HepG2 (cell line): ENCODE results near the gene HYAL2. TPM values are rescaled to one million over a fixed set of nuclear protein-coding genes. Genes with fewer than 3 reads are reported as not detected.

Experiments used
- GFI1 ChIP-seq: sonication (generic); formaldehyde crosslinking; IDR thresholded peaks from 2 replicates; pipeline ENCODE4 v1.5.0; 2020; ENCODE audit warnings: missing genetic modification reagents, mild to moderate bottlenecking, borderline replicate concordance
- HCFC1 ChIP-seq: fragments of 150-350 bp; IDR thresholded peaks from 2 replicates; pipeline ENCODE4 v1.6.1; 2014; ENCODE audit warnings: low read depth, low read length
- MEIS2 ChIP-seq: sonication (generic); formaldehyde crosslinking; IDR thresholded peaks from 2 replicates; pipeline ENCODE4 v1.9.0; 2021; ENCODE audit warnings: mild to moderate bottlenecking, missing genetic modification reagents
- NFAT5 ChIP-seq: sonication (generic); formaldehyde crosslinking; IDR thresholded peaks from 2 replicates; pipeline ENCODE4 v1.4.0; 2020; ENCODE audit warnings: missing genetic modification reagents
- NR2C2 ChIP-seq: sonication (generic); formaldehyde crosslinking; IDR thresholded peaks from 2 replicates; pipeline ENCODE4 v1.4.0; 2020; ENCODE audit warnings: missing genetic modification reagents, mild to moderate bottlenecking, moderate library complexity, borderline replicate concordance
- PBX2 ChIP-seq: IDR thresholded peaks from 2 replicates; pipeline ENCODE4 v1.6.1; 2016; ENCODE audit warnings: control low read depth
- RFXAP ChIP-seq: sonication (generic); formaldehyde crosslinking; IDR thresholded peaks from 2 replicates; pipeline ENCODE4 v1.4.0; 2020; ENCODE audit warnings: missing genetic modification reagents, borderline replicate concordance
- TBP ChIP-seq: sonication (generic); formaldehyde crosslinking; IDR thresholded peaks from 2 replicates; pipeline ENCODE4 v1.5.0; 2020; ENCODE audit warnings: missing genetic modification reagents
- THYN1 ChIP-seq: sonication (generic); formaldehyde crosslinking; IDR thresholded peaks from 2 replicates; pipeline ENCODE4 v1.8.1; 2023; ENCODE audit warnings: low read depth, mild to moderate bottlenecking, moderate library complexity, missing genetic modification reagents, borderline replicate concordance
- WIZ ChIP-seq: sonication (generic); formaldehyde crosslinking; IDR thresholded peaks from 2 replicates; pipeline ENCODE4 v1.5.1; 2020; ENCODE audit warnings: mild to moderate bottlenecking, missing genetic modification reagents
- ZBTB34 ChIP-seq: sonication (generic); formaldehyde crosslinking; IDR thresholded peaks from 2 replicates; pipeline ENCODE4 v1.8.0; 2022; ENCODE audit warnings: mild to moderate bottlenecking, missing genetic modification reagents
- ZNF432 ChIP-seq: sonication (generic); formaldehyde crosslinking; IDR thresholded peaks from 2 replicates; pipeline ENCODE4 v1.5.0; 2020; ENCODE audit warnings: missing genetic modification reagents, mild to moderate bottlenecking, borderline replicate concordance
- ZNF543 ChIP-seq: sonication (generic); formaldehyde crosslinking; IDR thresholded peaks from 2 replicates; pipeline ENCODE4 v1.4.0; 2020; ENCODE audit warnings: mild to moderate bottlenecking, missing genetic modification reagents
- ZNF703 ChIP-seq: sonication (generic); formaldehyde crosslinking; IDR thresholded peaks from 2 replicates; pipeline ENCODE4 v1.5.1; 2020; ENCODE audit warnings: missing genetic modification reagents, mild to moderate bottlenecking, moderate library complexity, borderline replicate concordance
- ZSCAN31 ChIP-seq: sonication (generic); formaldehyde crosslinking; IDR thresholded peaks from 2 replicates; pipeline ENCODE4 v1.5.0; 2020; ENCODE audit warnings: low read depth, mild to moderate bottlenecking, missing genetic modification reagents
- polyA plus RNA-seq, 8 experiments: library from polyadenylated mRNA; depleted of rRNA in 3 of 8; stranded (reverse) in 7 of 8; unstranded in 1 of 8; fragments of >200 nt; fragmentation: Illumina TruSeq in 4 of 8; extraction: Trizol in 4 of 8; gene quantifications; 2 replicates each; pipeline versions ENCODE4 v1.2.1 to v1.2.3, GENCODE V29; 2011 to 2016; ENCODE audit warnings: low read depth in 4 of 8, missing spikeins in 1 of 8, mixed read lengths in 1 of 8; ENCODE audit not compliant: insufficient read depth in 1 of 8
- total RNA-seq, 5 experiments: library from RNA; depleted of rRNA; stranded (reverse); fragments of >200 nt; fragmentation: Illumina TruSeq; extraction: Trizol; gene quantifications; 2 replicates each; pipeline ENCODE4 v1.2.3, GENCODE V29; 2016; ENCODE audit warnings: low read depth in 1 of 5

The HYAL2 gene
- total and polyA plus RNA-seq, 2 of the 13 experiments (the other 11 are each of a cell fraction or from before 2014, with no cell fraction given): 76.2 to 102 TPM

- TF ChIP-seq ZNF703: no peak
- TF ChIP-seq NFAT5 (CRISPR knock-in tag): no peak
- TF ChIP-seq GFI1 (CRISPR knock-in tag): no peak
- TF ChIP-seq HCFC1: peak; percentile 100
- TF ChIP-seq PBX2: no peak
- no peak; the same call in 1 of the 2 replicates for TF ChIP-seq WIZ
- TF ChIP-seq TBP (CRISPR knock-in tag): peak; percentile 99; the same call in 1 of the 2 replicates
- peak; percentile 45; the same call in 1 of the 2 replicates for TF ChIP-seq RFXAP (CRISPR knock-in tag)
- no peak for TF ChIP-seq THYN1
- peak; percentile 86 for TF ChIP-seq ZSCAN31 (CRISPR knock-in tag)
- TF ChIP-seq ZNF543: no peak
- no peak for TF ChIP-seq ZNF432
- no peak; the same call in 1 of the 2 replicates for TF ChIP-seq MEIS2 (CRISPR knock-in tag)
- no peak for TF ChIP-seq ZBTB34 (CRISPR knock-in tag)
- peak; percentile 95 for TF ChIP-seq NR2C2 (CRISPR knock-in tag)
Measured at GRCh38 chr3:50292159-50293078, 30.1 kb downstream of the HYAL2 start, which contains the start of gene IFRD2 (continued).
